HUES48 (cell line): Measurements from ENCODE around the gene GINS2.

ENCODE experiments used
- H3K27ac ChIP-seq: one replicate; pipeline ENCODE4 v1.7.0; 2013; ENCODE audit warnings: low read depth, low read length, inconsistent platforms
- H3K27me3 ChIP-seq: 2 replicates; pipeline ENCODE4 v1.6.1; 2013; ENCODE audit warnings: mild to moderate bottlenecking, low read length; ENCODE audit not compliant: control insufficient read depth, insufficient read depth
- H3K36me3 ChIP-seq: 2 replicates; pipeline ENCODE4 v1.6.1; 2013; ENCODE audit warnings: low read length; ENCODE audit not compliant: control insufficient read depth, insufficient read depth
- H3K4me1 ChIP-seq: 2 replicates; pipeline ENCODE4 v1.6.1; 2013; ENCODE audit warnings: mild to moderate bottlenecking, low read length; ENCODE audit not compliant: control insufficient read depth, insufficient read depth
- H3K4me3 ChIP-seq: 2 replicates; pipeline ENCODE4 v1.5.1; 2013; ENCODE audit warnings: mild to moderate bottlenecking, low read depth, low read length
- H3K9ac ChIP-seq: 2 replicates; pipeline ENCODE4 v1.6.1; 2013; ENCODE audit warnings: mild to moderate bottlenecking, low read depth, low read length, moderate library complexity
- H3K9me3 ChIP-seq: 2 replicates; pipeline ENCODE4 v1.6.1; 2013; ENCODE audit warnings: low read length; ENCODE audit not compliant: control insufficient read depth, insufficient read depth

Gene GINS2

GRCh38 chr16:85688586-85689284, at the start of gene GINS2:
Gene GINS2, minus strand, starts transcription at chr16:85688954. Its CDS starts 56 bp downstream, at chr16:85688898.
- H3K9ac ChIP-seq: peak within 1 kb of the TSS; percentile 78

DNA sequence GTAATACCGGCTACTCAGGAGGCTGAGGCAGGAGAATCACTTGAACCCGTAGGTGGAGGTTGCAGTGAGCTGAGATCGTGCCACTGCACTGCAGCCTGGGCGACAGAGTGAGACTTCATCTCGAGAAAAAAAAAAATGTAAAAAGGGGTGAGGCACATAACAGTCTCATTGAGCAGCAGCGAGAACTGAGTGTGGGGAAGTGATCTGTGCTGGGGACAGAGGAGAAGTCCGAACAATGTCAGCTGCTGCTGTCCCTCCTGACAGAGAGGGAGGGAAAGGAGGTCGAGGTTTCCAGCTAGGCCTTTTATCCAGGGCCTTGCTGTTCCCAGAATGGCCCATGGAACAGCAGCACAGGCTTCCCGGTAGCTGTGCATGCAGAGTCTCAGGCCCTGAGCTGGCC, 48.2 kb upstream of the GINS2 start:
- Histone ChIP-seq H3K4me1 (peaks cover 6% of the 10 kb centered on the region), H3K4me3 (no peak overlapping the region), H3K27ac (no peak overlapping the region), H3K27me3 (no peaks in the 10 kb centered on the region), H3K9ac (no peak overlapping the region), H3K36me3 (no peaks in the 10 kb centered on the region), H3K9me3 (no peaks in the 10 kb centered on the region)

More at GRCh38 chr16:85688586-85689284, at the start of gene GINS2:
- peak within 1 kb of the TSS; percentile 88 for H3K4me3 ChIP-seq
- H3K4me1 ChIP-seq: no peaks in the 10 kb centered on the region
- H3K9me3 ChIP-seq: no peaks in the 10 kb centered on the region
- H3K27me3 ChIP-seq: peaks cover 7% of the 10 kb centered on the region; the same call in 1 of the 2 replicates
- H3K36me3 ChIP-seq: peaks cover 25% of the 10 kb centered on the region
- H3K27ac ChIP-seq: peak within 1 kb of the TSS; percentile 75

DNA sequence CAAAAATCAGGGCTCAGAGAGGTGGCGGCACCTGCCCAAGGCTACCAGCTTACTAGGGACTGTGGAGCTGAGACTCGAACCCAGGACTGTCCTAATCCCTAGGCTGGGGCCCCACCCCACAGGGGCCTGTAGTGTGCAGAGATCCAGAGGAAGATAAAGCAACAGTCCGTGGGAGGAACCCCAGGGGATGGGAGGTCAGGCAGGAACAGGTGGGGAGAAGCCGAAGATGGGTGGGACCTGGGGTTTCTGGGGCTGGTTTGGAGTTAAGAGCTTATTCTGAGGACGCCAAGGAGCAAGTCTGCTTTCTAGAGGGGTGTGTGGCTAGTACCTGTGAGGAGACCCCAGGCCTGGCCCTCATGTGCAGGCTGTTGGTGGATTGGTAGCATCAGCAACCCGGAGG, 47.2 kb upstream of the GINS2 start:
- H3K9me3 ChIP-seq: no peaks in the 10 kb centered on the region
- peaks cover 6% of the 10 kb centered on the region for H3K4me1 ChIP-seq
- H3K4me3 ChIP-seq: no peak overlapping the region
- no peaks in the 10 kb centered on the region for H3K27me3 ChIP-seq
- H3K9ac ChIP-seq: no peak overlapping the region
- H3K36me3 ChIP-seq: no peaks in the 10 kb centered on the region
- H3K27ac ChIP-seq: no peak overlapping the region

GRCh38 chr16:85735225-85735635, 46.5 kb upstream of the GINS2 start:
- Histone ChIP-seq H3K4me1 (peaks cover 6% of the 10 kb centered on the region), H3K9ac (no peak overlapping the region), H3K4me3 (no peak overlapping the region), H3K36me3 (no peaks in the 10 kb centered on the region), H3K27ac (no peak overlapping the region), H3K9me3 (no peaks in the 10 kb centered on the region), H3K27me3 (no peaks in the 10 kb centered on the region)

GRCh38 chr16:85734311-85735017, 45.7 kb upstream of the GINS2 start:
- H3K4me3 ChIP-seq: no peak overlapping the region
- H3K9ac ChIP-seq: no peak overlapping the region
- H3K9me3 ChIP-seq: no peaks in the 10 kb centered on the region
- peak overlapping the region; percentile 70 for H3K27ac ChIP-seq
- no peaks in the 10 kb centered on the region for H3K36me3 ChIP-seq
- H3K27me3 ChIP-seq: no peaks in the 10 kb centered on the region
- H3K4me1 ChIP-seq: peaks cover 9% of the 10 kb centered on the region

GRCh38 chr16:85733839-85734170, 45.1 kb upstream of the GINS2 start:
- H3K4me3 ChIP-seq: no peak overlapping the region

GRCh38 chr16:85733155-85733838, 44.5 kb upstream of the GINS2 start:
- Histone ChIP-seq H3K9ac (no peak overlapping the region), H3K36me3 (no peaks in the 10 kb centered on the region), H3K9me3 (no peaks in the 10 kb centered on the region), H3K4me3 (no peak overlapping the region), H3K27me3 (no peaks in the 10 kb centered on the region), H3K4me1 (peaks cover 13% of the 10 kb centered on the region), H3K27ac (no peak overlapping the region)

More at GRCh38 chr16:85733839-85734170, 45.1 kb upstream of the GINS2 start:
- Histone ChIP-seq H3K9ac (no peak overlapping the region), H3K36me3 (no peaks in the 10 kb centered on the region), H3K4me1 (peaks cover 13% of the 10 kb centered on the region), H3K27me3 (no peaks in the 10 kb centered on the region), H3K9me3 (no peaks in the 10 kb centered on the region), H3K27ac (peak overlapping the region; percentile 70)

- Histone ChIP-seq H3K27me3 (no peaks in the 10 kb centered on the region), H3K9ac (no peak overlapping the region), H3K36me3 (no peaks in the 10 kb centered on the region), H3K9me3 (no peaks in the 10 kb centered on the region), H3K4me3 (no peak overlapping the region), H3K27ac (no peak overlapping the region), H3K4me1 (peaks cover 13% of the 10 kb centered on the region)
Observed at GRCh38 chr16:85731179-85731578, 42.4 kb upstream of the GINS2 start.

GRCh38 chr16:85730186-85730465, 41.4 kb upstream of the GINS2 start:
- Histone ChIP-seq H3K4me1 (peaks cover 13% of the 10 kb centered on the region), H3K9ac (no peak overlapping the region), H3K36me3 (no peaks in the 10 kb centered on the region), H3K27me3 (no peaks in the 10 kb centered on the region), H3K9me3 (no peaks in the 10 kb centered on the region), H3K27ac (no peak overlapping the region), H3K4me3 (no peak overlapping the region)

GRCh38 chr16:85729452-85730185, 40.9 kb upstream of the GINS2 start:
- no peaks in the 10 kb centered on the region for H3K36me3 ChIP-seq
- H3K9me3 ChIP-seq: no peaks in the 10 kb centered on the region
- H3K27ac ChIP-seq: no peak overlapping the region
- H3K4me3 ChIP-seq: no peak overlapping the region
- H3K27me3 ChIP-seq: no peaks in the 10 kb centered on the region
- peaks cover 13% of the 10 kb centered on the region for H3K4me1 ChIP-seq
- peak overlapping the region; percentile 42 for H3K9ac ChIP-seq
